Activated naive CD4-positive, alpha-beta T cell treated with anti-CD3 and anti-CD28 coated beads, Interleukin-2, amount 10 ng/mL, durations not matched to agents 7 days and 5 days (primary cell): Measurements from ENCODE around the gene PCSK4.
"Not testable (repeated sequence)": the region's sequence is repeated elsewhere in the genome, so short reads cannot be mapped to it uniquely, and the experiment has no call there.

Source experiments
- CTCF ChIA-PET: fragments of 350-600 bp; sonication (Branson Sonifier 250); formaldehyde crosslinking; loops from one replicate; lab custom pipeline; 2021; ENCODE audit warnings: antibody characterized with exemption; lab: Charles Lee
- DNase-seq: peaks from one replicate; pipeline ENCODE4 v3.0.0-alpha.2; 2020
- H3K27ac Mint-ChIP-seq: one replicate; pipeline ENCODE4 v1.8.0; 2021; ENCODE audit warnings: mild to moderate bottlenecking, moderate library complexity, mixed read lengths
- H3K27me3 Mint-ChIP-seq: one replicate; pipeline ENCODE4 v1.8.0; 2021; ENCODE audit warnings: mild to moderate bottlenecking, mixed read lengths
- H3K36me3 Mint-ChIP-seq: one replicate; pipeline ENCODE4 v1.8.0; 2021; ENCODE audit warnings: mixed read lengths
- H3K4me1 Mint-ChIP-seq: one replicate; pipeline ENCODE4 v1.8.0; 2021; ENCODE audit warnings: mixed read lengths
- H3K4me3 Mint-ChIP-seq: one replicate; pipeline ENCODE4 v1.8.0; 2021; ENCODE audit warnings: mild to moderate bottlenecking, moderate library complexity, mixed read lengths
- H3K9me3 Mint-ChIP-seq: one replicate; pipeline ENCODE4 v1.8.0; 2021; ENCODE audit warnings: mixed read lengths

Gene PCSK4

GRCh38 chr19:1447504-1447903, 42.6 kb downstream of the PCSK4 start:
- CTCF ChIA-PET, result no interaction called here
- Mint-ChIP-seq H3K27me3 (peaks cover 79% of the 10 kb centered on the region), H3K4me3 (no peak overlapping the region), H3K4me1 (peaks cover 37% of the 10 kb centered on the region), H3K9me3 (no peaks in the 10 kb centered on the region), H3K36me3 (peaks cover 5% of the 10 kb centered on the region), H3K27ac (no peak overlapping the region)
- DNase-seq, result no peak

DNA sequence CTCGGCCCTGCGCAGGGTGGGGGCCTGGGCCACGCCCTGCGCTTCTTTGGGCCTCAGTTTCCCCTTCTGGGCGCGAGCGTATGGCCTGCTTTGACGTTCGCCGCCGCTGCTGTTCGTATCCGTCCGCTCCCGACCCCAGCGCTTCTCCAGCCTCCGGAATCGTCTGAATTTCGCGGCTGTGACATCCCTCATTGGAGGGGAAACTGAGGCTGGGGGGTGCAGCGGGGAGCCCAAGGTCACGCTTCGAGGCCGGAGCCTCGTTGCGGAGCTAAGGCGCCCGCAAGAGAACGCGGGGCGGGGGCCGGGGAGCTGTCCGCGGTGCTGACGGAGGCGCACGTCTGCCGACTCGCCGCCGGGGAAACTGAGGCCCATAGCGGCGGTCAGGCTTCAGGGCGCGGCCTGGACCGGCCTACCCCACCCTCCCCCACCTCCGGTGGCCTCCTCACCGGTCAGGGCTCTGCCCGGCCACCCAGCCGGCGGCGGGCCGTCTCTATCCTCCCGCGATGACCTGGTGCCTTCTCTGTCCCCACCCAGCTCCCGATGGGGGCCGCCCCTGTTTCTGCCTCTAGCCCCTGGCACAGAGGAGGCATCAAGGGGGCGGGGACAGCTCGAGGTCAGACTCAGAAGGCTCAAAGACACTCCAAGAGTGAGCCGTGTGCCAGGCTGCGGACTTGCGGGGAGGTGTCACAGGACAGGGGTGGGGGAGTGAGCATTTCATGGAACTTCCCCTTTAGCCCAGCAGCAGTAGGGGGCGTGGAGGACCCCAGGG, 43.3 kb downstream of the PCSK4 start:
- peak; percentile 58 for DNase-seq
- H3K4me1 Mint-ChIP-seq, result peaks cover 39% of the 10 kb centered on the region
- no peak overlapping the region for H3K27ac Mint-ChIP-seq
- H3K27me3 Mint-ChIP-seq, result peaks cover 73% of the 10 kb centered on the region
- no peaks in the 10 kb centered on the region for H3K9me3 Mint-ChIP-seq
- H3K4me3 Mint-ChIP-seq, result no peak overlapping the region
- H3K36me3 Mint-ChIP-seq, result peaks cover 11% of the 10 kb centered on the region
- CTCF ChIA-PET, result no interaction called here

GRCh38 chr19:1445932-1446712, 44.0 kb downstream of the PCSK4 start:
- Mint-ChIP-seq H3K4me1 (peaks cover 42% of the 10 kb centered on the region), H3K27me3 (peaks cover 65% of the 10 kb centered on the region), H3K27ac (no peak overlapping the region), H3K36me3 (peaks cover 17% of the 10 kb centered on the region), H3K4me3 (no peak overlapping the region), H3K9me3 (no peaks in the 10 kb centered on the region)
- CTCF ChIA-PET, result interaction anchor here (0.8 to 1.7 kb wide), 2 partner anchors 9 to 12 kb away, joined by 3 to 10 read pairs; no protein-coding TSS in a partner anchor
- DNase-seq, result no peak

DNA sequence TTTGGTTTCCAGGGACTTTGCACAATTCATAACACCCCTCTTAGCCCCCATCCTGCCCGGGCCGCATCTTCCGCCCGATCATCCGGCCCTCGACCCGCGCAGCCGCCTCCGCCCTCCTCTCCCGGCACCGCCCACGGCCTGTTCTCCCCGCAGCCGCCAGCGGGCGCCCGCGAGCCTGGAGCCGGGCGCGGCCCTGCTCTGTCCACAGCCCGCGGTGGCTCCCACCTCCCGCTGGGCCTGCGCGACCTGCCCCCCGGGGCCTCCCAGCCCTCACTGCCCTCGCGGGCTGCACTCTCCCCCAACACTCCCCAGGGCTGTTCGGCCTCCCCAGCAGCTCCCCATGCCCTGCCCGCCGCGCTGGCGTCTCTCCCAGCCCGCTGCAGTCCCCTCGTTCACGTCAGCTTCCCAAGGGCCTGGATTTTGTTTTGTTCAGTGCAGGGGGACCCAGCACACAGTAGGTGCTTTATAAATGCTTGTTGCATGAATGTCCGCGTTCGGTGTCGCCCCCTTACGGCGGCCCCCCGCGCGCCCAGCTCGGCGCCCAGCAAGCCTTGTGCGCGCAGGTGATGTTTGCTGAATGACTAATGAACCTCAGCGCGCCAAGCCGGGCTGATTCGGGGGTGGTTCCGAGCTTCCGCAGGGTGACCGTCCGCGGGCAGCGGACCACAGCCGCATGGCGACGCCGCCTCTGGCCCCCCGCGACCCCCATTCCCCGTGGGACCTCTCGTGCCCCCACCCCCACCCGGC, 44.8 kb downstream of the PCSK4 start:
- peaks cover 24% of the 10 kb centered on the region for H3K36me3 Mint-ChIP-seq
- CTCF ChIA-PET, result interaction anchor here (0.7 to 1.7 kb wide), 4 partner anchors 9 to 62 kb away, joined by 3 to 10 read pairs (median 3); no protein-coding TSS in a partner anchor
- peak; percentile 83 for DNase-seq
- H3K27me3 Mint-ChIP-seq, result peaks cover 57% of the 10 kb centered on the region
- H3K4me3 Mint-ChIP-seq, result peak overlapping the region; percentile 62
- H3K9me3 Mint-ChIP-seq, result no peaks in the 10 kb centered on the region
- peaks cover 44% of the 10 kb centered on the region for H3K4me1 Mint-ChIP-seq
- peak overlapping the region; percentile 11 for H3K27ac Mint-ChIP-seq

GRCh38 chr19:1441677-1442438, 48.3 kb downstream of the PCSK4 start:
- H3K4me1 Mint-ChIP-seq, result peaks cover 47% of the 10 kb centered on the region
- H3K9me3 Mint-ChIP-seq, result no peaks in the 10 kb centered on the region
- CTCF ChIA-PET, result no interaction called here

GRCh38 chr19:1441022-1441426, 49.1 kb downstream of the PCSK4 start:
- Mint-ChIP-seq H3K4me1 (peaks cover 47% of the 10 kb centered on the region), H3K27me3 (peaks cover 21% of the 10 kb centered on the region), H3K36me3 (peaks cover 37% of the 10 kb centered on the region), H3K9me3 (no peaks in the 10 kb centered on the region), H3K4me3 (peak overlapping the region; percentile 97), H3K27ac (peak overlapping the region; percentile 54)
- CTCF ChIA-PET, result interaction anchor here (1.0 kb wide), 1 partner anchor 14 kb away, joined by 3 read pairs; no protein-coding TSS in a partner anchor
- no peak for DNase-seq

More at GRCh38 chr19:1441677-1442438, 48.3 kb downstream of the PCSK4 start:
- Mint-ChIP-seq H3K36me3 (peaks cover 37% of the 10 kb centered on the region), H3K4me3 (no peak overlapping the region), H3K27me3 (peaks cover 29% of the 10 kb centered on the region), H3K27ac (peak overlapping the region; percentile 33)
- no peak for DNase-seq

DNA sequence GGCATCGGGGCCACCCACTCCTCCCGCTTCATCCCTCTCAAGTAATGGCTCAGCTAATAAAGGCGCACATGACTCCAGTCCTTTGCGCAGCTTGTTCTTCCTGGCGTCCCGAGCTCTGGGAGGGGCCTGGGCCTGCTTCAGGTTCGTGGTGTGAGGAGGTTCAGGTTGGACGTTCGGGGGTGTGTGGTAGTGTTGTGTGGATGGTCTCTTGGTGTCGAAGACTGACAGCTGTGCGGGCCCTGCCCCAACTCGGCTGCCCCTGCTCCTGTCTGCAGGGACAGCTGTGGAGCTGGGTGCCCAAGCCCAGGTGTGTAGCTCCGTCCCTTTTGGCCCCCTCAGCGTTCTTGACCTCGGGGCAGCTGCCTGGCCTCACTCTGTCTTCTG, 49.7 kb downstream of the PCSK4 start:
- CTCF ChIA-PET, result interaction anchor here (1.0 kb wide), 1 partner anchor 15 kb away, joined by 3 read pairs; no protein-coding TSS in a partner anchor
- Mint-ChIP-seq H3K27ac (no peak overlapping the region), H3K36me3 (peaks cover 41% of the 10 kb centered on the region), H3K4me3 (peak overlapping the region; percentile 97), H3K9me3 (no peaks in the 10 kb centered on the region), H3K4me1 (peaks cover 45% of the 10 kb centered on the region), H3K27me3 (peaks cover 16% of the 10 kb centered on the region)
- DNase-seq, result no peak

DNA sequence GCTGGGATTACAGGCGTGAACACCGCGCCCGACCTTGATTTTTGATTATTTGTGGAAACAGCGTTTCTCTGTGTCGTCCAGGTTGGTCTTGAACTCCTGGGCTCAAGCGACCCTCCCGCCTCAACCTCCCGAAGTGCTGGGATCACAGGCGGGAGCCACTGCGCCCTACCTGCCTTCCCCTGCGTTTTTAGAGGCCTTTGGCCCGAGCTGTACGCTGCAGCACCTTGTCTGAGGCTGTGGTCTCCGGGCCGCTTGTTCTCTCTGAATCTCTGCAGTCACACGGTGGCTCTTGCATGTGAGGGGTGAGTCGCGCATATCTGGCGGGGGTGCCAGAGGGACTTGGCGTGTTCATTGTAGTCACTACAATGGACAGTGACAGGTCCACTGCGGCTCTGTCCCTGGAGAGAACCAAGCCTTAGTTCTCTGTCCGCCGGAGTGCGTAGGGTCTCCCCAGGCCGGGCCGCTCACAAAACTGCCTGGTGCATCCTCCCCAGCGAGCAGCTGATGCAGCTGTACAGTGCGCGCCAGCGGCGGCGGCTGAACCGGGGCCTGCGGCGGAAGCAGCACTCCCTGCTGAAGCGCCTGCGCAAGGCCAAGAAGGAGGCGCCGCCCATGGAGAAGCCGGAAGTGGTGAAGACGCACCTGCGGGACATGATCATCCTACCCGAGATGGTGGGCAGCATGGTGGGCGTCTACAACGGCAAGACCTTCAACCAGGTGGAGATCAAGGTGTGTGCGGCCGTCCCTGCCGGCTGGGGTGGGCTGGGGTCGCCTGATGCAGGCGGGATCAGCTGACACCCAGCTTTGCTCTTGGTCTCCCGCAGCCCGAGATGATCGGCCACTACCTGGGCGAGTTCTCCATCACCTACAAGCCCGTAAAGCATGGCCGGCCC, 50.4 kb downstream of the PCSK4 start:
- H3K4me1 Mint-ChIP-seq, result peaks cover 39% of the 10 kb centered on the region
- peaks cover 44% of the 10 kb centered on the region for H3K36me3 Mint-ChIP-seq
- H3K27ac Mint-ChIP-seq, result peak overlapping the region; percentile 75
- H3K27me3 Mint-ChIP-seq, DNase-seq, H3K9me3 Mint-ChIP-seq: not testable (repeated sequence)
- peak overlapping the region; percentile 97 for H3K4me3 Mint-ChIP-seq
- CTCF ChIA-PET, result interaction anchor here (0.7 to 1.0 kb wide), 2 partner anchors 16 to 250 kb away, joined by 3 read pairs; no protein-coding TSS in a partner anchor

DNA sequence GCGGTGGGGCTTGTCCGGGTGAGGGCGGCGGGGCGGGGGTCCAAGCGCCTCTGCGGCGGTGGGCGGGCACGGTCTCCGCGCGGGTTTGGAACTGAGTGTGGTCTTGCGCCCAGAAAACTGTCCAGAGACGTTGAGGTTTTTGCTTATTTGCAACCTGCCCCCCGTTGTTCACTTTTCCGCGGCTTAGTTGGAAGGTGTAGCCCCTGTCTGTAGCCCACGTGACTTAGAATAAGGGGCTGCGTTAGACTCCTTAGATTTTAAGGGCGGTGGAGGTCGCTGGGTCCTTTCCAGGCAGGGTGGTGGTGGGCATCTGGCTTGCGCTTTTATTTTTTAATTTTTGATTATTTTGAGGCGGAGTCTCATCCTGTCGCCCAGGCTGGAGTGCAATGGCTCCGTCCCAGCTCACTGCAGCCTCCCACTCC, 51.2 kb downstream of the PCSK4 start:
- Mint-ChIP-seq H3K36me3 (peaks cover 44% of the 10 kb centered on the region), H3K9me3 (no peaks in the 10 kb centered on the region), H3K27ac (peak overlapping the region; percentile 99), H3K27me3 (peaks cover 5% of the 10 kb centered on the region), H3K4me3 (peak overlapping the region; percentile 97), H3K4me1 (peaks cover 32% of the 10 kb centered on the region)
- CTCF ChIA-PET, result interaction anchor here (0.7 kb wide), 1 partner anchor 251 kb away, joined by 3 read pairs; no protein-coding TSS in a partner anchor
- no peak for DNase-seq

DNA sequence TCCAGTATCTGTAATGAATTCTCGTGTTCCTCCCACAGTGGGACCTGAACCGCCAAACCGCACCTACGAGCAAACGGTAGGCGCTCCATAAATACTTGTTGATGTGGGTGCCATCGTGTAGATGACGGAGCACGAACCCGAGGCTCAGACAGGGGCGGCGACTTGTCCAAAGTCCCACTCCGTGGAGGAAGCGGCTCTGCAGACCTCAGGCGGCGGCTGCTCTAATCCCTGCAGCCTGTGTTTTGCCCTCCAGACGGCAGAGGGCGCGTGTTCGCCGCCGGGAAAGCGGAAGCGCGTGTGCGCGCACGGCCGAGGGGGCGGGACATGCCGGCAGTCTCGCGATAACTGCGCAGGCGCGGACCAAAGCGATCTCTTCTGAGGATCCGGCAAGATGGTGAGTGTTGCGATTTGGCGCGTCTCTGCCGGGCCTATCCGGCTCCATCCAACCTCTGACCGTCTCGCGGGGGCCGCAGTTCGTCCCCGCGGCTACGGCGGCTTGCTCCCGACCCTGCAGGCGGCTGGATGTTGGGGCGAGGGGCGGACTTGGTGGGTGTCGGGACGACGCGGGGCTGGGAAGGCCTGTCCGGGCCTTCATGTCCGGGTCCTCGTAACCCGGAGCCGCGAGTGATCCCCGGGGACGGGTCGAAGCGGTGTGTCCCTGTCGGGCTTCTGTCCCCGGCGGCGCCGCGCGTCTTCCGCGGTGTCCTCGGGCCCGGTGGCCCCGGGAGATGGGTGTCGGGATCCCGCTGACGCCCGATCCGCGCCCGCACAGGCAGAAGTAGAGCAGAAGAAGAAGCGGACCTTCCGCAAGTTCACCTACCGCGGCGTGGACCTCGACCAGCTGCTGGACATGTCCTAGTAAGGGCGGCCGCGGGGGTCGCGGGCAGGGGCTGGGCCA, 51.9 kb downstream of the PCSK4 start, which contains the start of gene RPS15:
Gene RPS15 (plus strand): TSS at position 362 of the 898 bp plus-strand sequence. CDS start 30 bp downstream, at position 392.
- Mint-ChIP-seq H3K4me3 (peak within 1 kb of the TSS; percentile 97), H3K27ac (peak within 1 kb of the TSS; percentile 99), H3K9me3 (no peaks in the 10 kb centered on the region), H3K36me3 (peaks cover 44% of the 10 kb centered on the region), H3K27me3 (peaks cover 5% of the 10 kb centered on the region), H3K4me1 (peaks cover 31% of the 10 kb centered on the region)
- CTCF ChIA-PET, result interaction anchor here (0.6 to 1.2 kb wide), 3 partner anchors 21 to 330 kb away, joined by 3 to 4 read pairs (median 4); no protein-coding TSS in a partner anchor
- peak; percentile 96 for DNase-seq

DNA sequence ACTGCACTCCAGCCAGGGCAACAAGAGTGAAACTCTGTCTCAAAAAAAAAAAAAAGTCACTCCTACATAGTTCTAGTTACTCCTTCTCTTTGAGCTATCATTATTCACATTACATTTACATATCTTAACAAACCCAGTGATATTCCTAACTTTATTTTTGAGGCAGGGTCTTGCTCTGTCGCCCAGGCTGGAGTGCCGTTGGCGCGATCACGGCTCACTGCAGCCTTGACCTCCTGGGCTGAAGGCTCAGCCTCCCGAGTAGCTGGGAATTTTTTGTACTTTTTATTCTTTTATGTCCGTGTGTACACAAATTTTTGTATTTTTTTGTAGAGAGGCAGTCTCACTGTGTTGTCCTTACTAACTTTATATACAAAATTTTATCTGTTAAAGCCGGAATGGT, 52.5 kb downstream of the PCSK4 start:
- peaks cover 29% of the 10 kb centered on the region for H3K4me1 Mint-ChIP-seq
- H3K4me3 Mint-ChIP-seq, result peak overlapping the region; percentile 97
- CTCF ChIA-PET, result interaction anchor here (0.6 to 1.2 kb wide), 4 partner anchors 20 to 395 kb away, joined by 3 to 4 read pairs (median 4); no protein-coding TSS in a partner anchor

More for the DNA sequence above, 52.5 kb downstream of the PCSK4 start:
- H3K36me3 Mint-ChIP-seq, result peaks cover 40% of the 10 kb centered on the region
- H3K27me3 Mint-ChIP-seq, result peaks cover 5% of the 10 kb centered on the region
- no peaks in the 10 kb centered on the region for H3K9me3 Mint-ChIP-seq
- H3K27ac Mint-ChIP-seq, result peak overlapping the region; percentile 99
- DNase-seq, result no peak
